Measurements from ENCODE around the gene PNPLA8.

Gene PNPLA8

DNA sequence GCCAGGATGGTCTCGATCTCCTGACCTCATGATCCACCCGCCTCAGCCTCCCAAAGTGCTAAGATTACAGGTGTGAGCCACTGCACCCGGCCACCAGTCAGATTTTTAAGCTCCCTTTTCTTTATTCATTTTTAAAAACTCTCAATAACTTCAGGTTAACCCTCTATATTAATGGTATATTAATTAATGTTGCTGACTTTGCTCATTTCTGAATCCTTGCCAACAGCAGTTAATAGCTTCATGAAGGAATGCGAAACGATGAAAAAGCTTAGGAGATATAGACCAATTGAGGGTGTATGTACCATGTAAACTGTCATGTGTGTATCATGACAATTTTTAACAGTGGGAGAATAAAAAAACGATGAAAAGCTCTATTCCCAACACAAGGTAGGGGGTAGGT lies 27.5 kb downstream of the PNPLA8 start:
- H3K27ac Mint-ChIP-seq: no peak overlapping the region

DNA sequence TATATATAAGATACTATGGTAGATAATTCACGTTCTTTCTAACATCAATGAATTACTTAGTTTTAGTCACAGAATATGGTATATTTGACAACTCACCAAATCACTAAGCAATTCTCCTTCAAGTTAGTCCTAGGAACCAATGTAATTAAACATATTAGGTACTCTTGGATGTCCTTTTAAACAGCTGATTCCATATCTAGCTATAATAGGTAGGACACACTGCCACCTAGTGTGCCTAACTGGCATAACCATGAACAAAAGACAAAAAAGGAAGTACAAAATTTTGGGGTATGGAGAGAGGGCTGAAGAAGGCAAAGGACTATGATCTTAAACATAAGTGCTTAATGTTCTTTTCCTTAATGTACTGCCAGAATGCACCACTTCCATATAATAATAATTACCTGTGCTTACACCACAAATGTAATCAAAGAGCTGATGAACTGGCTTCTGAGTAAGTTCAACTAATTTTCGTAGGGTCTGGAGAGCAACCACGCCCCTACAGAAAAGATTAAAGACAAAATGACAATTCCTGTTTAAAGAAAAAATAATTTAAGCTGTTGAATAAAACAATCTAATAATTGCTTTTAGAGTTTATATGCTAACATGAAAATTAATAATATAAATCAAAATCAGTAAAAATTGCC lies 28.7 kb downstream of the PNPLA8 start:
- TF ChIP-seq, protein P1, sequence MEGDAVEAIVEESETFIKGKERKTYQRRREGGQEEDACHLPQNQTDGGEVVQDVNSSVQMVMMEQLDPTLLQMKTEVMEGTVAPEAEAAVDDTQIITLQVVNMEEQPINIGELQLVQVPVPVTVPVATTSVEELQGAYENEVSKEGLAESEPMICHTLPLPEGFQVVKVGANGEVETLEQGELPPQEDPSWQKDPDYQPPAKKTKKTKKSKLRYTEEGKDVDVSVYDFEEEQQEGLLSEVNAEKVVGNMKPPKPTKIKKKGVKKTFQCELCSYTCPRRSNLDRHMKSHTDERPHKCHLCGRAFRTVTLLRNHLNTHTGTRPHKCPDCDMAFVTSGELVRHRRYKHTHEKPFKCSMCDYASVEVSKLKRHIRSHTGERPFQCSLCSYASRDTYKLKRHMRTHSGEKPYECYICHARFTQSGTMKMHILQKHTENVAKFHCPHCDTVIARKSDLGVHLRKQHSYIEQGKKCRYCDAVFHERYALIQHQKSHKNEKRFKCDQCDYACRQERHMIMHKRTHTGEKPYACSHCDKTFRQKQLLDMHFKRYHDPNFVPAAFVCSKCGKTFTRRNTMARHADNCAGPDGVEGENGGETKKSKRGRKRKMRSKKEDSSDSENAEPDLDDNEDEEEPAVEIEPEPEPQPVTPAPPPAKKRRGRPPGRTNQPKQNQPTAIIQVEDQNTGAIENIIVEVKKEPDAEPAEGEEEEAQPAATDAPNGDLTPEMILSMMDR (IDR thresholded peaks at IDR 0.05; ENCODE audit: unreplicated experiment in 3 of 3): peak; percentile 82 to 86 (median 85)
- Mint-ChIP-seq H3K27me3 (ENCODE audit: low read depth) (no peaks in the 10 kb centered on the region), H3K9me3 (no peaks in the 10 kb centered on the region), H3K4me3 (no peak overlapping the region), H3K4me1 (peaks cover 11% of the 10 kb centered on the region), H3K36me3 (ENCODE audit: low read depth) (peaks cover 42% of the 10 kb centered on the region), H3K27ac (no peak overlapping the region)

More for the DNA sequence above, 27.5 kb downstream of the PNPLA8 start:
- Mint-ChIP-seq H3K9me3 (no peaks in the 10 kb centered on the region), H3K4me1 (peaks cover 15% of the 10 kb centered on the region), H3K27me3 (ENCODE audit: low read depth) (no peaks in the 10 kb centered on the region), H3K4me3 (no peak overlapping the region), H3K36me3 (ENCODE audit: low read depth) (peaks cover 43% of the 10 kb centered on the region)
- TF ChIP-seq, protein P1 (IDR thresholded peaks at IDR 0.05; ENCODE audit: unreplicated experiment in 3 of 3): no peak

DNA sequence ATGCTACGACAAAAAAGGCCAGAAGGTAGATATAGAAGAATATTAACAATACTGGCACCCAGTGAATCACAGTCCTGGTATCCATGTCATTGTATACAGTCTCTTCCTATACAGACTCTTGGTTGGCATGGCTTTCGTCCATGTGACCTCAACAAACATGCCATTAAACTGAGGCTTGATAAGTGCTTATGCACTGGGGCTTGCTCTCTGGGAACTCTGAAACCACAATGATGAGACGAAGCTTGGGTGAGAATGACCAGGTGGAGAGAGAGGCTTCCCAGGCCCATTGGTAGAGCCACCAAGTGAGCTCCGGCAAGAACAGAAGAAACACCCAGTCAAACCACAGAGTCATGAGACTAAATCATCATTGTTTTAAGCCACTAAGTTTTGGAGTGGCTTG lies 33.2 kb downstream of the PNPLA8 start:
- Mint-ChIP-seq H3K36me3 (ENCODE audit: low read depth) (peaks cover 27% of the 10 kb centered on the region), H3K4me3 (no peak overlapping the region), H3K27ac (no peak overlapping the region), H3K4me1 (no peaks in the 10 kb centered on the region), H3K27me3 (ENCODE audit: low read depth) (no peaks in the 10 kb centered on the region), H3K9me3 (no peaks in the 10 kb centered on the region)
- TF ChIP-seq, protein P1 (IDR thresholded peaks at IDR 0.05; ENCODE audit: unreplicated experiment in 3 of 3): no peak

DNA sequence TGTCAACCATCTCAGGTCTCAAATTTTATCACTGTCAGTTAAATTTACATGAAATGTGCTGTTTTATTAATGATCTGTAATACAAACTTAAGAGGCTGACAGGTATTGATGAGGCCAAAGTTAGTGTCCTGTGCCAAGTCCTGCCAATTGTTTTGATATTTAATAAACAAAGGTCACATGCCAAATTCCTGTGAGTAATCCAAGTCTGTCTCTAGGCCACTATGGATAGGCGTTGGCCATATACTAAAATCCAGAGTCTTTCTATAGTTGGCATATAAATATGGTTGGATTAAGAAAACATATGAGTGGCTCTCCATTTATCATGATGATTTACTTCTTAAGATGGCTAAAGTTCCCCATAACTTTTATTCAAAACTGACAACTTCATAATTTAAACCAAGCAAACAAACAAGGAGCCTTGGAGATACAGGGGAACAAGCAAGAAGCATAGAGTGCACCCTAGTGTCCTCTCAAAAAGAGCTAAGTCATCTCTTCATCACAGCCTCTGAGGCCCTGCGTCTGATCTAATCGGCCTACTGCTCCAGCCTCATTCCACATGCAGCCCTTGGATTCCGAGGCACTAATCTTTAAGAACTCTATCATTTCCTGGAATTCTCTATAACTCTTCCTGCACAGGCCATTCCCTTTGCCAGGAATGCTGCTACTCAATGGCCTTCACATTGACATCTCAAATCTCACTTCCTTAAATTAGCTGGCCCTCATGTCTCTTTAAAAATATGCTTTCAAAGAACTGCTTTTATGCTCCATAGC lies 37.0 kb downstream of the PNPLA8 start:
- TF ChIP-seq, protein P1 (IDR thresholded peaks at IDR 0.05; ENCODE audit: unreplicated experiment in 3 of 3): no peak
- Mint-ChIP-seq H3K9me3 (no peaks in the 10 kb centered on the region), H3K4me1 (no peaks in the 10 kb centered on the region), H3K4me3 (no peak overlapping the region), H3K27ac (no peak overlapping the region), H3K27me3 (ENCODE audit: low read depth) (no peaks in the 10 kb centered on the region), H3K36me3 (ENCODE audit: low read depth) (peaks cover 16% of the 10 kb centered on the region)

DNA sequence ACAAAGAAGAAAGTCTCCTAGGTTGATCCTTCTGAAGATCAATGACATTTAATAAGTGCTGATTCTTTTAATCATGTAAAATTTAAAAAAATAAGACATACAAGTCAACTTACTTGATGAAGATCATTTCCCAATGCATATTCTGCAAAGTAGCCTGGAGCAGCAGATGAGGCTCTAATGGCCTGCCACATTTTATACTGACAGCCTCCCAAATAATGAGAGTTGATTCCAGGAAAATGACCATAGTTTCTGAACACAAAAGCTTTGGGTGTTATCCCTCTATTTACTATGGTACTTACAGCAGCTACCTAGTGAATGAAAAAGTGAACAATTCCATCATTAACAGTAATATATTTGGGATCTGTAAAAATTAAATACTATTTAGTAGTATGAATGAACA lies 38.3 kb downstream of the PNPLA8 start:
- no peaks in the 10 kb centered on the region for H3K4me1 Mint-ChIP-seq
- H3K27ac Mint-ChIP-seq: no peak overlapping the region
- H3K9me3 Mint-ChIP-seq: no peaks in the 10 kb centered on the region
- H3K4me3 Mint-ChIP-seq: no peak overlapping the region
- H3K27me3 Mint-ChIP-seq (ENCODE audit: low read depth): no peaks in the 10 kb centered on the region
- peaks cover 12% of the 10 kb centered on the region for H3K36me3 Mint-ChIP-seq (ENCODE audit: low read depth)
- TF ChIP-seq, protein P1 (IDR thresholded peaks at IDR 0.05; ENCODE audit: unreplicated experiment in 3 of 3): no peak

Measured in nephron (organoid).